ENCODE measurements around the gene ADAMTSL5. TPM values are rescaled to one million over a fixed set of nuclear protein-coding genes. Genes with fewer than 3 reads are reported as not detected.

Gene ADAMTSL5
- total and polyA plus RNA-seq, 9 of the 15 experiments (the other 6 are each of a cell fraction or from before 2014, with no cell fraction given): 1.0 to 11.6 (median 4.1) TPM

DNA sequence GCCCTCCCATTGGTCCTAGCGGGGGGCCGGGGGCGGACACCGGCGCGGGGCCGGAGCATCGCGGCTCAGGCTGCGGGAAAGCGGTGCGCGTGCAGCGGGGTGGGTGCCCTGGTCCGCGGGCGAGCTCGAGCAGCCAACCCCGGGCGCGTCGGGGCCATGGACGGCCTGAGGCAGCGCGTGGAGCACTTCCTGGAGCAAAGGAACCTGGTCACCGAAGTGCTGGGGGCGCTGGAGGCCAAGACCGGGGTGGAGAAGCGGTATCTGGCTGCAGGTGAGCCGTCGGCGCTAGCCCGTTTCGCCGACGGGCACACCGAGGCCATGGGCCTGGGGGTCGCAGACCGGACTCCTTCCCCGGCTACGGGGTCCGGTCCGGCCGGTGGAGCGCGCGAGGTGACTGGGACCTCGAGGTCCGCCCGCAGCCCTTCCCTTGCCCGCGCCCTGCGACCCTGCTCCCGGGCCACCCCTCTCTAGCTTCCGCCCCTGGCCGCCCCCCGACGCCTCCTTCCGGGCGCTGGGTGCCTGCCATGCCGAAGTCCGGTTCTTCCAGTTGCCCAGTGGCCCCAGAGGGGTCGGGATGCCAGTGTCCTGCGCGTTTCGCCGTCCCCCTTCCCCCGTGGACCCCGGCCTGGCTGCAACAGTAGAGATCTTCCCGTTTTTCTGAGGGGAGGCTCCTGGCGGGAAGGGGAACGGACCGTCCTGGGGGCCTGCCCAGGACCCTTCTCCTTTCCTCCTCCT, 21.5 kb downstream of the ADAMTSL5 start, which contains the start of gene REEP6 (continued):
- TF ChIP-seq, protein P1, sequence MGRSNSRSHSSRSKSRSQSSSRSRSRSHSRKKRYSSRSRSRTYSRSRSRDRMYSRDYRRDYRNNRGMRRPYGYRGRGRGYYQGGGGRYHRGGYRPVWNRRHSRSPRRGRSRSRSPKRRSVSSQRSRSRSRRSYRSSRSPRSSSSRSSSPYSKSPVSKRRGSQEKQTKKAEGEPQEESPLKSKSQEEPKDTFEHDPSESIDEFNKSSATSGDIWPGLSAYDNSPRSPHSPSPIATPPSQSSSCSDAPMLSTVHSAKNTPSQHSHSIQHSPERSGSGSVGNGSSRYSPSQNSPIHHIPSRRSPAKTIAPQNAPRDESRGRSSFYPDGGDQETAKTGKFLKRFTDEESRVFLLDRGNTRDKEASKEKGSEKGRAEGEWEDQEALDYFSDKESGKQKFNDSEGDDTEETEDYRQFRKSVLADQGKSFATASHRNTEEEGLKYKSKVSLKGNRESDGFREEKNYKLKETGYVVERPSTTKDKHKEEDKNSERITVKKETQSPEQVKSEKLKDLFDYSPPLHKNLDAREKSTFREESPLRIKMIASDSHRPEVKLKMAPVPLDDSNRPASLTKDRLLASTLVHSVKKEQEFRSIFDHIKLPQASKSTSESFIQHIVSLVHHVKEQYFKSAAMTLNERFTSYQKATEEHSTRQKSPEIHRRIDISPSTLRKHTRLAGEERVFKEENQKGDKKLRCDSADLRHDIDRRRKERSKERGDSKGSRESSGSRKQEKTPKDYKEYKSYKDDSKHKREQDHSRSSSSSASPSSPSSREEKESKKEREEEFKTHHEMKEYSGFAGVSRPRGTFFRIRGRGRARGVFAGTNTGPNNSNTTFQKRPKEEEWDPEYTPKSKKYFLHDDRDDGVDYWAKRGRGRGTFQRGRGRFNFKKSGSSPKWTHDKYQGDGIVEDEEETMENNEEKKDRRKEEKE (IDR thresholded peaks at IDR 0.05; ENCODE audit: borderline replicate concordance in 1 of 2, control insufficient read depth in 1 of 2, low read depth in 2 of 2, low read length in 1 of 2): no peak
- TF ChIP-seq, protein P2, sequence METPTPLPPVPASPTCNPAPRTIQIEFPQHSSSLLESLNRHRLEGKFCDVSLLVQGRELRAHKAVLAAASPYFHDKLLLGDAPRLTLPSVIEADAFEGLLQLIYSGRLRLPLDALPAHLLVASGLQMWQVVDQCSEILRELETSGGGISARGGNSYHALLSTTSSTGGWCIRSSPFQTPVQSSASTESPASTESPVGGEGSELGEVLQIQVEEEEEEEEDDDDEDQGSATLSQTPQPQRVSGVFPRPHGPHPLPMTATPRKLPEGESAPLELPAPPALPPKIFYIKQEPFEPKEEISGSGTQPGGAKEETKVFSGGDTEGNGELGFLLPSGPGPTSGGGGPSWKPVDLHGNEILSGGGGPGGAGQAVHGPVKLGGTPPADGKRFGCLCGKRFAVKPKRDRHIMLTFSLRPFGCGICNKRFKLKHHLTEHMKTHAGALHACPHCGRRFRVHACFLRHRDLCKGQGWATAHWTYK (CRISPR knock-in tag; IDR thresholded peaks at IDR 0.05): no peak
- no peak for TF ChIP-seq ZBED1 (IDR thresholded peaks at IDR 0.05)
- TF ChIP-seq RFX7 (CRISPR knock-in tag; IDR thresholded peaks at IDR 0.05): no peak
- TF ChIP-seq, protein P3, sequence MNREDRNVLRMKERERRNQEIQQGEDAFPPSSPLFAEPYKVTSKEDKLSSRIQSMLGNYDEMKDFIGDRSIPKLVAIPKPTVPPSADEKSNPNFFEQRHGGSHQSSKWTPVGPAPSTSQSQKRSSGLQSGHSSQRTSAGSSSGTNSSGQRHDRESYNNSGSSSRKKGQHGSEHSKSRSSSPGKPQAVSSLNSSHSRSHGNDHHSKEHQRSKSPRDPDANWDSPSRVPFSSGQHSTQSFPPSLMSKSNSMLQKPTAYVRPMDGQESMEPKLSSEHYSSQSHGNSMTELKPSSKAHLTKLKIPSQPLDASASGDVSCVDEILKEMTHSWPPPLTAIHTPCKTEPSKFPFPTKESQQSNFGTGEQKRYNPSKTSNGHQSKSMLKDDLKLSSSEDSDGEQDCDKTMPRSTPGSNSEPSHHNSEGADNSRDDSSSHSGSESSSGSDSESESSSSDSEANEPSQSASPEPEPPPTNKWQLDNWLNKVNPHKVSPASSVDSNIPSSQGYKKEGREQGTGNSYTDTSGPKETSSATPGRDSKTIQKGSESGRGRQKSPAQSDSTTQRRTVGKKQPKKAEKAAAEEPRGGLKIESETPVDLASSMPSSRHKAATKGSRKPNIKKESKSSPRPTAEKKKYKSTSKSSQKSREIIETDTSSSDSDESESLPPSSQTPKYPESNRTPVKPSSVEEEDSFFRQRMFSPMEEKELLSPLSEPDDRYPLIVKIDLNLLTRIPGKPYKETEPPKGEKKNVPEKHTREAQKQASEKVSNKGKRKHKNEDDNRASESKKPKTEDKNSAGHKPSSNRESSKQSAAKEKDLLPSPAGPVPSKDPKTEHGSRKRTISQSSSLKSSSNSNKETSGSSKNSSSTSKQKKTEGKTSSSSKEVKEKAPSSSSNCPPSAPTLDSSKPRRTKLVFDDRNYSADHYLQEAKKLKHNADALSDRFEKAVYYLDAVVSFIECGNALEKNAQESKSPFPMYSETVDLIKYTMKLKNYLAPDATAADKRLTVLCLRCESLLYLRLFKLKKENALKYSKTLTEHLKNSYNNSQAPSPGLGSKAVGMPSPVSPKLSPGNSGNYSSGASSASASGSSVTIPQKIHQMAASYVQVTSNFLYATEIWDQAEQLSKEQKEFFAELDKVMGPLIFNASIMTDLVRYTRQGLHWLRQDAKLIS (CRISPR knock-in tag; IDR thresholded peaks at IDR 0.05): no peak
- peak; percentile 70 for TF ChIP-seq L3MBTL2 (IDR thresholded peaks at IDR 0.05)
- no peak for TF ChIP-seq ELF4 (CRISPR knock-in tag; IDR thresholded peaks at IDR 0.05)
- TF ChIP-seq ASH1L (IDR thresholded peaks at IDR 0.05; ENCODE audit: borderline replicate concordance, low read depth, partially characterized antibody): no peak
